Omental fat pad (tissue), 4 donors: ENCODE data around the gene MAP7. TPM values are rescaled to one million over a fixed set of nuclear protein-coding genes. Genes with fewer than 3 reads are reported as not detected.

ENCODE experiments used
- ATAC-seq: fragments of 150-250 bp; one replicate; pipeline ENCODE4 v1.9.1; 2016; ENCODE audit warnings: mild to moderate bottlenecking, moderate library complexity; ENCODE audit not compliant: low FRiP score
- DNase-seq: peaks from one replicate; pipeline ENCODE4 v3.0.0-alpha.2; 2019; ENCODE audit warnings: low spot score
- CTCF ChIP-seq, 3 donors: fragments of 450-650 bp; IDR thresholded peaks; one replicate each; pipeline ENCODE4 v1.5.1; 2016 to 2017; ENCODE audit warnings: antibody characterized with exemption in 3 of 3, mild to moderate bottlenecking in 3 of 3, moderate library complexity in 2 of 3
- total RNA-seq, 4 donors: library from RNA; depleted of rRNA; stranded (reverse); fragments of >200 nt; gene quantifications; one replicate each; pipeline ENCODE4 v1.1.0, GENCODE V29; 2016

Gene MAP7
- total RNA-seq, 4 donors from 2014 or later, result 2.2 to 5.3 (median 4.5) TPM

GRCh38 chr6:136576821-136577220 is 26.6 kb upstream of the MAP7 start:
- no peak for ATAC-seq
- DNase-seq, result no peak
- TF ChIP-seq CTCF (IDR thresholded peaks at IDR 0.05), result no peak

- DNase-seq (no peak), ATAC-seq (no peak)
- TF ChIP-seq CTCF (IDR thresholded peaks at IDR 0.05), result no peak
Observed at GRCh38 chr6:136571496-136571895, 21.3 kb upstream of the MAP7 start.

GRCh38 chr6:136571065-136571464 is 20.8 kb upstream of the MAP7 start:
- TF ChIP-seq CTCF (IDR thresholded peaks at IDR 0.05), result no peak
- DNase-seq (no peak), ATAC-seq (no peak)

- no peak for DNase-seq
- no peak for ATAC-seq
- TF ChIP-seq CTCF (IDR thresholded peaks at IDR 0.05), result no peak
Observed at GRCh38 chr6:136568129-136568528, 17.9 kb upstream of the MAP7 start.

GRCh38 chr6:136567688-136568087 is 17.5 kb upstream of the MAP7 start:
- DNase-seq, result no peak
- no peak for TF ChIP-seq CTCF (IDR thresholded peaks at IDR 0.05)
- no peak for ATAC-seq

DNA sequence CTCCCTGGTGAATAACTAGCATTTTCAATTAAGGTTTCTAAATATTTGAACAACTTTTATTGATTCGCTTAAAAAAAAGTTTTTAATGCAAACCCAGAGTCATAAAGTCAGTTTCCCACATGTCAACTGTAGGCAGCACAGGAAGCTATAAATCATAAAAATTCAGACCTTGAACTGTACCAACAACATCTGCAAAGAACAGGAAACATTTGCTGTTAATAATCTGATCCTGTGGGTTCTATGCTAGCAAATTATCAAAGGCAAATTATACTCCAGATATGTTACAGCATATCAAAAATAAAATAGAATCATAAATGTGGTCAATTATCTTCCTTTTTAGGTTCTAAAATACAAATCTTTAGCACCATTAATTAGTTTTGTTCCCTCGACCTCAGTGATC is 16.6 kb upstream of the MAP7 start:
- DNase-seq (no peak), ATAC-seq (no peak)
- no peak for TF ChIP-seq CTCF (IDR thresholded peaks at IDR 0.05)

- TF ChIP-seq CTCF (IDR thresholded peaks at IDR 0.05), result no peak
- ATAC-seq, result no peak
- DNase-seq, result no peak
Observed at GRCh38 chr6:136566007-136566487, 15.8 kb upstream of the MAP7 start.
